GM23338 (cell line): ENCODE data around the gene RASSF6. TPM values are rescaled to one million over a fixed set of nuclear protein-coding genes. Genes with fewer than 3 reads are reported as not detected.

Source experiments
- ATAC-seq: fragments of 200-7000 bp; cut with Tn5 transposase; 3 replicates; pipeline ENCODE4 v1.9.1; 2020
- DNase-seq: peaks from one replicate; pipeline ENCODE4 v3.0.0-alpha.2; 2015; ENCODE audit warnings: low spot score
- H2AFZ ChIP-seq: fragments of 200-600 bp; sonication (generic); 2 replicates; pipeline ENCODE4 v1.8.0; 2016; ENCODE audit warnings: antibody characterized with exemption, mild to moderate bottlenecking, moderate library complexity
- H3F3A ChIP-seq: fragments of 200-600 bp; sonication (generic); replicated peaks from 2 replicates; pipeline ENCODE4 v1.8.0; 2017; ENCODE audit warnings: antibody characterized with exemption, mixed run types, low read depth
- H3K27ac ChIP-seq: fragments of 200-600 bp; sonication (generic); 2 replicates; pipeline ENCODE4 v1.6.1; 2016; ENCODE audit warnings: low read depth
- H3K27me3 ChIP-seq: fragments of 200-600 bp; sonication (generic); 2 replicates; pipeline ENCODE4 v1.8.0; 2016; ENCODE audit warnings: mild to moderate bottlenecking, mixed run types, moderate library complexity; ENCODE audit not compliant: insufficient read depth
- H3K36me3 ChIP-seq: fragments of 200-600 bp; sonication (generic); 2 replicates; pipeline ENCODE4 v1.8.0; 2016; ENCODE audit warnings: mild to moderate bottlenecking; ENCODE audit not compliant: insufficient read depth
- H3K4me1 ChIP-seq: fragments of 200-600 bp; sonication (generic); 2 replicates; pipeline ENCODE4 v1.8.0; 2016; ENCODE audit warnings: mild to moderate bottlenecking, moderate library complexity; ENCODE audit not compliant: insufficient read depth
- H3K4me2 ChIP-seq: fragments of 200-600 bp; sonication (generic); 2 replicates; pipeline ENCODE4 v1.7.1; 2017; ENCODE audit warnings: mixed run types
- H3K4me3 ChIP-seq: fragments of 200-600 bp; sonication (generic); 2 replicates; pipeline ENCODE4 v1.6.1; 2016; ENCODE audit warnings: mixed run types
- H3K79me2 ChIP-seq: fragments of 200-600 bp; sonication (generic); replicated peaks from 2 replicates; pipeline ENCODE4 v1.8.0; 2017; ENCODE audit warnings: mild to moderate bottlenecking; ENCODE audit not compliant: insufficient read depth
- H3K9me2 ChIP-seq: fragments of 200-600 bp; sonication (generic); 2 replicates; pipeline ENCODE4 v1.8.0; 2017; ENCODE audit not compliant: insufficient read depth
- H4K20me1 ChIP-seq: fragments of 200-600 bp; sonication (generic); replicated peaks from 2 replicates; pipeline ENCODE4 v1.8.0; 2017; ENCODE audit warnings: mild to moderate bottlenecking; ENCODE audit not compliant: insufficient read depth
- H3K27ac Mint-ChIP-seq: 2 replicates; pipeline ENCODE4 v1.8.0; 2020; ENCODE audit warnings: inconsistent platforms, mild to moderate bottlenecking, moderate library complexity, mixed read lengths
- H3K27me3 Mint-ChIP-seq: 3 replicates; pipeline ENCODE4 v1.8.0; 2022; ENCODE audit warnings: low read depth, mild to moderate bottlenecking, moderate library complexity, mixed read lengths, inconsistent platforms; ENCODE audit not compliant: insufficient read depth, poor library complexity
- H3K36me3 Mint-ChIP-seq: 3 replicates; pipeline ENCODE4 v1.8.0; 2021; ENCODE audit warnings: low read depth, mild to moderate bottlenecking, inconsistent platforms, moderate library complexity, mixed read lengths
- H3K4me1 Mint-ChIP-seq: 3 replicates; pipeline ENCODE4 v1.8.0; 2020; ENCODE audit warnings: mild to moderate bottlenecking, inconsistent platforms, mixed read lengths
- H3K4me3 Mint-ChIP-seq: 3 replicates; pipeline ENCODE4 v1.8.0; 2021; ENCODE audit warnings: moderate library complexity, mild to moderate bottlenecking, inconsistent platforms, mixed read lengths
- H3K9me3 Mint-ChIP-seq: 3 replicates; pipeline ENCODE4 v1.8.0; 2020; ENCODE audit warnings: moderate library complexity, mild to moderate bottlenecking, inconsistent platforms, mixed read lengths
- CREB1 ChIP-seq: fragments of 250-450 bp; sonication (Bioruptor Pico); IDR thresholded peaks from 2 replicates; pipeline ENCODE4 v1.5.0; 2020; ENCODE audit warnings: low read depth, mild to moderate bottlenecking, moderate library complexity
- CTCF ChIP-seq, 2 experiments: fragments of 200-600 bp in 1 of 2; sonication (generic) in 1 of 2; conservative IDR thresholded peaks; 2 replicates each; pipeline versions ENCODE4 v1.5.1 to v1.6.1; 2016 to 2017; ENCODE audit warnings: antibody characterized with exemption in 2 of 2, low read depth in 2 of 2, mild to moderate bottlenecking in 2 of 2, moderate library complexity in 1 of 2
- EZH2 ChIP-seq: fragments of 200-600 bp; sonication (generic); IDR thresholded peaks from one replicate; pipeline ENCODE4 v1.8.0; 2017; ENCODE audit warnings: antibody characterized with exemption, mild to moderate bottlenecking, low read depth; ENCODE audit not compliant: unreplicated experiment
- EZH2phosphoT487 ChIP-seq: fragments of 200-600 bp; sonication (generic); IDR thresholded peaks from one replicate; pipeline ENCODE4 v1.8.1; 2018; ENCODE audit warnings: antibody characterized with exemption; ENCODE audit not compliant: unreplicated experiment
- JUNB ChIP-seq: IDR thresholded peaks from one replicate; pipeline ENCODE4 v1.6.1; 2016; ENCODE audit warnings: antibody characterized with exemption; ENCODE audit not compliant: unreplicated experiment
- REST ChIP-seq: IDR thresholded peaks from one replicate; pipeline ENCODE4 v1.6.1; 2018; ENCODE audit warnings: antibody characterized with exemption; ENCODE audit not compliant: unreplicated experiment
- ZNF114 ChIP-seq: fragments of 250-450 bp; sonication (Bioruptor Pico); IDR thresholded peaks from 2 replicates; pipeline ENCODE4 v1.5.0; 2020; ENCODE audit warnings: mild to moderate bottlenecking, moderate library complexity
- ZNF331 ChIP-seq: fragments of 250-450 bp; sonication (Bioruptor Pico); IDR thresholded peaks from 2 replicates; pipeline ENCODE4 v1.5.0; 2020; ENCODE audit warnings: low read depth, mild to moderate bottlenecking, moderate library complexity
- ZNF462 ChIP-seq: fragments of 250-450 bp; sonication (Bioruptor Pico); IDR thresholded peaks from 2 replicates; pipeline ENCODE4 v1.5.0; 2020; ENCODE audit warnings: mild to moderate bottlenecking, moderate library complexity
- polyA plus RNA-seq: library from polyadenylated mRNA; unstranded; fragments of >200 nt; fragmentation: Nextera tagmentation; extraction: Ambion mirVana; gene quantifications from 2 replicates; pipeline ENCODE4 v1.2.1, GENCODE V29; 2016
- total RNA-seq: library from RNA; depleted of rRNA; stranded (reverse); fragments of >200 nt; shearing (Covaris generic); gene quantifications from 2 replicates; pipeline ENCODE4 v1.2.3, GENCODE V29; 2014

The RASSF6 gene
- total and polyA plus RNA-seq, 2 experiments from 2014 or later, result 0.14 to 0.79 TPM

- no peak for TF ChIP-seq CREB1 (CRISPR knock-in tag)
These were observed 30.0 kb upstream of the RASSF6 start (continued) for GRCh38 chr4:73650250-73650649.

- Histone ChIP-seq H3K27me3 (no peaks in the 10 kb centered on the region), H3K27ac (no peak overlapping the region), H3K4me1 (no peaks in the 10 kb centered on the region), H3F3A (no peaks in the 10 kb centered on the region), H4K20me1 (no peaks in the 10 kb centered on the region), H3K4me2 (no peak overlapping the region), H3K9me2 (no peaks in the 10 kb centered on the region), H3K4me3 (no peak overlapping the region), H3K79me2 (no peaks in the 10 kb centered on the region), H2AFZ (no peak overlapping the region), H3K36me3 (no peaks in the 10 kb centered on the region)
- H3K27ac Mint-ChIP-seq, result no peak overlapping the region
- no peak for TF ChIP-seq EZH2phosphoT487
- no peak for TF ChIP-seq REST
- no peak for TF ChIP-seq CTCF (conservative IDR thresholded peaks at IDR 0.05; ENCODE audit: low read depth in 2 of 2)
- no peak for TF ChIP-seq JUNB
- TF ChIP-seq ZNF114 (CRISPR knock-in tag), result no peak
- no peak for TF ChIP-seq ZNF462
- TF ChIP-seq CREB1 (CRISPR knock-in tag), result no peak
- TF ChIP-seq EZH2, result no peak
- TF ChIP-seq ZNF331, result no peak
- H3K4me1 Mint-ChIP-seq, result peaks cover 5% of the 10 kb centered on the region; the same call in 2 of the 3 replicates
- ATAC-seq (no peak), DNase-seq (no peak)
- no peak overlapping the region for H3K4me3 Mint-ChIP-seq
- H3K27me3 Mint-ChIP-seq, result peaks cover 5% of the 10 kb centered on the region
- no peaks in the 10 kb centered on the region for H3K36me3 Mint-ChIP-seq
- no peaks in the 10 kb centered on the region for H3K9me3 Mint-ChIP-seq
These were observed 28.2 kb upstream of the RASSF6 start for GRCh38 chr4:73648478-73648877.
